ENCODE measurements around the gene RPH3AL.

The RPH3AL gene

DNA sequence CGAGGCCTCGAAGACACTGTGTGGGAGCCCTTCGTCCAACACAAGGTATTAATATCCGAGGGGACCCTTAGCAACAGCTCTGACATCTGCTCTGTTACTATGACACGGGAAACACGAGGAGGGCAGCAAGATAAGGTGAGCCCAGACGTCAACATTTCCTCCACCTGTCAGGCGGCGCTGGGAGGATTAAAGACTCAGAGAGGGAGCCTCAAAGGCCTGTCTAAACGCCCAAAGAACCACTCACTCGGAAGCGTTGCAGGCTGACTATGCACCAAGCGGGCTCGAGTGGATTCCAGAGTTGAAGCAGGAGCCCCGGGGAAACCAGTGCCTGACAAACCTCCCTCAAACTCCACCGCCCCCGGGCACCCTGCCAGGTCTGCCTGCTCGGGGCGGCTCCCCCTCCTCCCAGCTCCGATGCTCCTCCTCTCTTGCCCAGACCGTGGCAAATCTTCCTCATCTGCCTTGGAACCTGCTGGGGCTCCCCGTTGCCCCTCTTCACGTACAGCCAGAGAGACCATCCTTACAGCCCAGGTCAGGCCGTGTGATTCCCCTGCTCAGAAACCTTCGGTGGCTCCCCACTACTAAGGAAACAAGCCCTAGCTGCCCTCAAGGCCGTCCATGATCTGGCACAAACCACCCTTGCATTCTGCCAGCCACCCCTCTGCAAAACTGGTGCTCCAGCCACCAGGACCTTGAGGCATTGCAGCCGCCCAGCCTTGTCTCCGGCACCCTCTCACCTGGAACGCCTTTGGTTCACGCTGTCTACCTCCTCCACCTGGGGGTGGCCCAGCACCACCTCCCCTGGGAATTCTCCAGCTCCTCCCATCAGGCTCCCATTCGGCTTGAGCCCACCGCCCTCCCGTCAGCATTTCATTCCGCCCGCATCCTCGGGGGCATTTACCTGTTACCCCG, 16.2 kb downstream of the RPH3AL start:
- DNase-seq (ENCODE audit: low spot score), result no peak

DNA sequence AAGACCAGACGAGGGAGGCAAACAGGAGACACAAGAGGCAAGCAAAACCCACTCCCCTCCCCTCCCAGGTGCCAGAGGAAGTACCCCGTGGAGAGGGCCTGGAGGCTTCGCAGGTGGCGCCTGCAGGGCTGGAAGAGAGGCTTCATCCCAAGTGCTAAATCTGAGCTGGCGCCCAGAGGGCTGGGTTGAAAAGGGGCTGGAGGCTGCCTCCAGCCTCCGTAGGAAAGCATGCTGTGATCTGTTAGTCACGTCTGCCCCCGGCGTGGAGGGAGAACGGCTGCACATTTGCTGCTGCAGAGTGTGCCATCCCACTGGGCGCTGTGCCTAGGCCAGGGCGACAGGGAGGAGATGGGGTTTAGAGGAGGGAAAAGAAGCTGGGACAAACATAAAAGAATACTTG, 16.9 kb downstream of the RPH3AL start:
- no peak for DNase-seq (ENCODE audit: low spot score)

DNA sequence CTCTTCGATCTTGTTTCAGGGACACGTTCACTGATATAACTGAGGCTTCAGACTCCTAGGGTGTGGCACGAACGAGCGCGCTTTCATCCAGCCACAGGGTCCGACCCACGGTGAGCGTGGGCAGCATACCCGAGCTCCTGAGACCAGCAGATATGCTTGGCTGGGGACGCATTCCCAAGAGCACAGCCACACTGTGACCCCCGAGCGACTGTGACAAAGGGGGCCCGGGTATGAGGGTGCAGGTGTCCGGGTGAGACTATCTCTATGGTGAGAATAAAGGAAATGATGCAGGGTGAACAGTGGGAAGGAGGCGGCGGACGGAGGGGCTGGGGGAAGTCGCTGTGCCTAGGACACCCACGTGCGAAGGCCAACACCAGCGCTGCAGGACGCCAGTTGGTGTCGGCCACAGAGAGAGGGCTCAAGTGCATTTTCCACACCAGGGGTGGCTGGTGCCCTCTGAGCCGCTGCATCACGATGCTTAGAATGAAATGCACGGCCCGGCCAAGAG, 17.6 kb downstream of the RPH3AL start:
- no peak for DNase-seq (ENCODE audit: low spot score)

GRCh38 chr17:333626-334396, 18.8 kb downstream of the RPH3AL start:
- no peak for DNase-seq (ENCODE audit: low spot score)

GRCh38 chr17:332558-333322, 19.9 kb downstream of the RPH3AL start:
- no peak for DNase-seq (ENCODE audit: low spot score)

DNA sequence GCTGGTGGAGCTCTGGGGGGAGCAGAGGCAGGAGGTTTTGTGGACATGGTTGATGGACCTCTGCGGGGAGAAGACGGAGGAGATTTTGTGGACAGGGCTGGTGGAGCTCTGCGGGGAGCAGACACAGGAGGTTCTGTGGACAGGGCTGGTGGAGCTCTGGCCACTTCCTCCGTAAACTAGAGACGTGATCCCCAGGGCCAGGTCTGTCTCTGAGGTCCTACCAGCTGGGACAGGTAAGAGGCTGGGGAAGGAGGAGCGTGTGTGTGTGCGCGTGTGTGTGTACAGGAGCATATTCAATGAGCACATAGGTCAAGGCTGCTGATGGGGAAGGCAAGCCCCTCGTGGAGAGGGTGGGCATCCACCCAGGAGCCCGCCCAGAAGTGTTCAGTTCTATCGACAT, 20.6 kb downstream of the RPH3AL start:
- DNase-seq (ENCODE audit: low spot score), result no peak

DNA sequence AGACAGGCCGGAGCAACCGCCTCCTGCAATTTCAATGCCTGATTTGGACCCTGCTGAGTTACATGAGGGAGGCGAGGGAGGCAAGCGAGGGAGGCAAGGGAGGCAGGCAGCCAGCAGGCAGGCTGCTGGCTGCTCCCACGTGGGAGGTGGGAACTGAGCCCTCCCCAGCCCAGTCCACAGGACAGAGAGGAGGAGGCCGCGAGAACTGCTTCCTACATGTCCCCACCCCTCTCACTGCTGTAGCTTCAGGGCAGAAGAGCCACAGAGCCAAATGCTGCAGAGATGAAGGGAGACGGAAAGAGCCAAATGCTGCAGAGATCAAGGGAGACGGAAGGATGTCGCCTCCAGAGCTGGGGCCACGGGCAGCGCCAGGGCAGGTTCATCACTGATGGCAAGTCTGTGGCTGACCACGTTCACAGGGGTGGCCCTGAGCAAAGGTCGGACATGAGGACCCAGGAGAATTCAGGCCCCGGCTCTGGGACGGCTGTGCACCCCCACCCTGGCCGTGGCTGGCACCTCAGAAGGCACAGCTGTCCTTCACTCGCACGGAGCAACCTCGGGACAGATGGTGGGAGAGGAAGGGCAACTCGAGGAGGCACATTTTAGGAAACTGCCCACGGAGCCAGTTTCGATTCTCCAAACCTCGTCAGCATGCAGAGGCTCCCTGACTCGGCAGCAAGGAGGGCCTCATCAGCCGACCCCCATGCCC, 21.5 kb downstream of the RPH3AL start:
- DNase-seq (ENCODE audit: low spot score), result no peak

GRCh38 chr17:329784-330420, 22.7 kb downstream of the RPH3AL start:
- no peak for DNase-seq (ENCODE audit: low spot score)

DNA sequence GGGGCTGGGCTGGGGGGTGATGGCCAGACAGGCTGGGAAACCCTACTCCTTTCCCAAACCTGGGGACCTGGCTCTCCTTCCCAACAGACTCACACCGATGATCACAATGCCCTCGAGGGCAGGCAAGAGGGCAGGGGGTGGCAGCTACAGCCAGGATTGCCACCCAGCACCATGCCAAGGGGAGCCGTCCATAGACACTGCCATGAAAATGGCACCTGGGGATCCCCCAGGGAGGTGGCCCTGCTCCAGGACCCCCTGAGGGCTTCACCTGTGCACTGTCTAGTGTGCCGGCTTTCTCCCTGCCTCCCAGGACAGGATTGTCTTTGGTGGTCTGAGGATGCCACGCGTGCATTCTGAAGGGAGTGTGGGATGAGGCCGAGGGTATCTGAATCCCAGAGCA, 24.6 kb downstream of the RPH3AL start:
- no peak for DNase-seq (ENCODE audit: low spot score)

GRCh38 chr17:327296-327695, 25.3 kb downstream of the RPH3AL start:
- DNase-seq (ENCODE audit: low spot score), result no peak

- DNase-seq (ENCODE audit: low spot score), result no peak
Measured at GRCh38 chr17:326010-326621, 26.5 kb downstream of the RPH3AL start.

GRCh38 chr17:325270-326009, 27.2 kb downstream of the RPH3AL start:
- DNase-seq (ENCODE audit: low spot score), result no peak

- no peak for DNase-seq (ENCODE audit: low spot score)
Measured at GRCh38 chr17:323721-324571, 28.7 kb downstream of the RPH3AL start.

DNA sequence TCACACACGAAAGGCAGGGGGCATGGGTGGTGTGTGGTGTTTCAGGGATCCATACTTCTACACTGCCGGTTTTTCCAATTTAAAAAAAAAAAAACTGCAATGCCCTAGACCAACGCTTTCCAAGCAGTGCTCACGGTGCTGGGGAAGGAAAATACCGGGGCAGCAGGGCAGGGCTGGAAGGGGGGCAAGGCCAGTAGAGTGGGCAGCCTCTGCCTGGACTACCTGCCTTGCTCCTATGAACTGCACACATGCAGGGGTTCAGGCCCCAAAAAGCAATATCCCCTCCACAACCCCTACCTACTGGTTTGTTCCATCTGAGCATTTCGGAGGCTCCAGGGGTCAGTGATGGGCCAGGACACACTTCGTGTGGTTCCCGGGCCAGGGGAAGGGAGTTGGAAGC, 29.4 kb downstream of the RPH3AL start:
- no peak for DNase-seq (ENCODE audit: low spot score)

DNA sequence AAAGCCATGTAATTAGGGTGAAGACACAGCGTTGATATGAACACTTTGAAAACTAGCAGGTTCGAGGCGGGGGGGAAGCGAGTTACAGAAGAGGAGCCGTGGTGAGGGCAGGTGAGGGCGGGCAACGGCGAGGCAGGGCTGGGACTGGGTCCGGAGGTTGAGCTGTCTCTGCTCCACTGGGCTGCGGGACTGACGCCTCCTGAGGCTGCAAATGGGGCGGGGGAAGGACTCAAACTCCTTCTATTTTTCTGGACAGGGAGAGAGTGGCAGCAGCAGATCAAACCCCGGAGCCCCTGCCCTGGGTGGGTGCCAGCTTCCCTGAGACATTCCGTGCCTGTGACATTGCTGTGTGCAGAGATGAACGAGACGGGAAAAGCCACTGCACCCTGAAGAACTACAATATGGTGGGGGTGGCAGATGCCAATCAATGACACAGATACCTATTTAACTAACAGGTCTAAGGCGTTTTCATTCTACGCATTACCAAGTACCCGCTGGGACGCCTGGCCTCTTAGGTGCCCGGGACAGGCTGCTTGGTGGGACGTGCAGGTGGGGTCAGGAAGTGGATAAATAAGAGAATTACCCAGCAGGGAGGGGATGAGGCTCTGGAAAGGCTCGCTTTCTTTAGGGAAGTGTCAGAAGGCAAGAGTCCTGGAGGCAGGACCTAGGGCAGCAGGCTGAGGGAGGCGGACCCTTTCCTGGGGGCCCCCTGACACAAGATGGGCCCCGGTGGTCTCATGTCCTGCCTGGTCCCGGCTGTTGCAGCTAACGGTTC, 30.4 kb downstream of the RPH3AL start:
- DNase-seq (ENCODE audit: low spot score), result no peak

DNA sequence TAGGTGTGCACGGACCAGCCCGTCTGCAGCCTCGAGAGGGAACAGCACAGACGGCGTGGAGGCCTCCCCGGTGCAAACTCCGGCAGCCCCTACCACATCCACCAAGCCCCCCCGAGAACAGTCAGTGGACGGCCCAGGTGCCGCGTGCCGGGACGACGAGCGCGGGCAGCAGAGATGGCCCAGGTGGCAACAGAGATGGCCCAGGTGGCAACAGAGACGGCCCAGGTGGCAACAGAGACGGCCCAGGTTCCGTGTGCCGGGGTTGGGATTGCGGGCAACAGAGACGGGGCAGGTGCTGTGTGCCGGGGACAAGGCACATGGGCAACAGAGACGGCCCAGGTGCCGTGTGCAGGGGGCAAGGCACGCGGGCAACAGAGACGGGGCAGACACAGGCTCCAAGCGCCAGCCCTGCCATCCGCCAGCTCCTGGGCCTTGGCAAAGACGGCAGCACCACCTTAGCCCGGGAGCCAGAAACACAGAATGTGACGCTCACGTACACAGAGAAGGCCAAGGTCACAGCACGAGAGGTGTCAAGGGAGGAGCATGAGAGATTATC, 31.1 kb downstream of the RPH3AL start:
- DNase-seq (ENCODE audit: low spot score), result no peak

DNA sequence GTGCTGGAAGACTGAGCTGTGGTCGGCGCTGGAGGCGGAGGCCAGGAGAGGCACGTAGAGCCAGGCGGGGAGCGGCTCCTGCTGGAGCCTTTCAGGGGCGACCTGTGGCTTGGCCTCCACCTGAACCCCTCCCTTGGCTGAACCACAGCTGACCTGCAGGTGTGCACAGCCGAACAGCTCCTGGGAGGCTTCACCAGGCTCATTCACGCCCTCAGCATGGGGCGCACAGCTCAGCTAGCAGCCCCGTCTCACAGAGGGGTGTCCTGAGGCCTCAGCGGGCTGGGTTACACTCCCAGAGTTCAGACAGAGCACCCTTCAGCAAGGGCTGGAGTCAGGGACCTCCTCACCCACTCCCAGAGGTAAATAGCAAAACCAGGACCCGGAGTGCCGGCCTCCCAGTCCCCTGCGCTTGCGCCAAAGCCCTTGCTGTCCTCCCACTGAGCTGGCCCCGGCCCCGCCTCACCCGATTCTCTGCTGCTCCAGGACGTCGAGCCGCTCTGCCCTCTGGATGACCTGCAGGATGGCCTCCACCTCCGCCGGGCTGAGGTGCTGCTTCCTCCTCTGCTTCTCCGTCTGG, 31.7 kb downstream of the RPH3AL start:
- peak; percentile 77 for DNase-seq (ENCODE audit: low spot score)

All from SK-N-DZ (cell line).